ENCODE data around the gene SGIP1. TPM values are rescaled to one million over a fixed set of nuclear protein-coding genes. Genes with fewer than 3 reads are reported as not detected.

Gene SGIP1
- total and polyA plus RNA-seq, 5 donors from 2014 or later = not detected

- H3K4me1 Mint-ChIP-seq = peaks cover 0 to 5% (median 0%) of the 10 kb centered on the region in 4 donors
- H3K4me3 ChIP-seq (ENCODE audit: low read depth, low read length) = no peak overlapping the region
- H3K27me3 Mint-ChIP-seq = peaks cover 17% of the 10 kb centered on the region
- no peaks in the 10 kb centered on the region for H3K4me1 ChIP-seq (ENCODE audit: control insufficient read depth, insufficient read depth, low read length, poor library complexity, severe bottlenecking)
- H3K36me3 Mint-ChIP-seq = no peaks in the 10 kb centered on the region
- H3K27ac ChIP-seq (ENCODE audit: insufficient read depth, low read length, poor library complexity, severe bottlenecking) = no peak overlapping the region
- DNase-seq (no peak), ATAC-seq (ENCODE audit: low read depth in 2 of 2) (no peak)
- peaks cover 0 to 1% (median 0%) of the 10 kb centered on the region in 7 donors for H3K9me3 Mint-ChIP-seq
- no peak overlapping the region for H3K27ac Mint-ChIP-seq
- H3K27me3 ChIP-seq (ENCODE audit: control insufficient read depth, insufficient read depth, low read length) = peaks cover 6% of the 10 kb centered on the region
- H3K4me3 Mint-ChIP-seq = no peak overlapping the region
- no peaks in the 10 kb centered on the region for H3K36me3 ChIP-seq (ENCODE audit: control insufficient read depth, insufficient read depth, low read length)
- no peaks in the 10 kb centered on the region for H3K9me3 ChIP-seq (ENCODE audit: control insufficient read depth in 2 of 2, low read length in 2 of 2)
These were observed 152.5 kb downstream of the SGIP1 start for GRCh38 chr1:66686406-66686805.

DNA sequence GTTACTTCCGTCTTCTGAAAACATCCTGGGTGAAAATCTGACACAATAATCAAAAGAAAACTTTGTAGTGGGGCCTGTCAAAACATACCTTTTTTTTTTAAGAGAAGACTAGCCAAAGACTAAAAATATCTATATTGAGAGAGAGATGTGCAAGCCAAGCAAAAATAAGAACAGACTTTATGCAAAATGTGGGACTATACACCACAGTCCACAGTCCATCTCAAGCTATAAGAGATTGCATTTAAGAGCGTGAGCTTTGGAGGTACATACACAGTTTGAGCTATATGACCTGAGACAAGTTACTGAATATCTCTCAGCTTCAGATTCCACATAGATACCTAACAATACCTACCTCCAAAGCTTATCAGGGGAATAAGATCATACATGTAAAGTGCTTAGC is 153.4 kb downstream of the SGIP1 start:
- no peak overlapping the region for H3K4me3 Mint-ChIP-seq
- no peak for ATAC-seq (ENCODE audit: low read depth in 2 of 2)
- peaks cover 0 to 1% (median 0%) of the 10 kb centered on the region in 7 donors for H3K9me3 Mint-ChIP-seq
- Histone ChIP-seq H3K27ac (ENCODE audit: insufficient read depth, low read length, poor library complexity, severe bottlenecking) (no peak overlapping the region), H3K9me3 (ENCODE audit: control insufficient read depth in 2 of 2, low read length in 2 of 2) (no peaks in the 10 kb centered on the region), H3K4me3 (ENCODE audit: low read depth, low read length) (no peak overlapping the region), H3K36me3 (ENCODE audit: control insufficient read depth, insufficient read depth, low read length) (no peaks in the 10 kb centered on the region), H3K27me3 (ENCODE audit: control insufficient read depth, insufficient read depth, low read length) (peaks cover 6% of the 10 kb centered on the region), H3K4me1 (ENCODE audit: control insufficient read depth, insufficient read depth, low read length, poor library complexity, severe bottlenecking) (no peaks in the 10 kb centered on the region)
- H3K27ac Mint-ChIP-seq = no peak overlapping the region
- no peaks in the 10 kb centered on the region for H3K36me3 Mint-ChIP-seq
- peaks cover 0 to 5% (median 0%) of the 10 kb centered on the region in 4 donors for H3K4me1 Mint-ChIP-seq
- peaks cover 23% of the 10 kb centered on the region for H3K27me3 Mint-ChIP-seq
- DNase-seq = no peak

GRCh38 chr1:66690666-66691381 is 156.9 kb downstream of the SGIP1 start:
- no peak overlapping the region for H3K27ac Mint-ChIP-seq
- peaks cover 33% of the 10 kb centered on the region for H3K27me3 Mint-ChIP-seq
- DNase-seq (no peak), ATAC-seq (ENCODE audit: low read depth in 2 of 2) (no peak)
- Histone ChIP-seq H3K9me3 (ENCODE audit: control insufficient read depth in 2 of 2, low read length in 2 of 2) (no peaks in the 10 kb centered on the region), H3K27ac (ENCODE audit: insufficient read depth, low read length, poor library complexity, severe bottlenecking) (no peak overlapping the region), H3K36me3 (ENCODE audit: control insufficient read depth, insufficient read depth, low read length) (no peaks in the 10 kb centered on the region), H3K27me3 (ENCODE audit: control insufficient read depth, insufficient read depth, low read length) (peaks cover 6% of the 10 kb centered on the region), H3K4me3 (ENCODE audit: low read depth, low read length) (no peak overlapping the region), H3K4me1 (ENCODE audit: control insufficient read depth, insufficient read depth, low read length, poor library complexity, severe bottlenecking) (no peaks in the 10 kb centered on the region)
- H3K9me3 Mint-ChIP-seq = no peaks in the 10 kb centered on the region
- no peak overlapping the region for H3K4me3 Mint-ChIP-seq
- H3K4me1 Mint-ChIP-seq = peaks cover 0 to 5% (median 1%) of the 10 kb centered on the region in 4 donors
- H3K36me3 Mint-ChIP-seq = no peaks in the 10 kb centered on the region

DNA sequence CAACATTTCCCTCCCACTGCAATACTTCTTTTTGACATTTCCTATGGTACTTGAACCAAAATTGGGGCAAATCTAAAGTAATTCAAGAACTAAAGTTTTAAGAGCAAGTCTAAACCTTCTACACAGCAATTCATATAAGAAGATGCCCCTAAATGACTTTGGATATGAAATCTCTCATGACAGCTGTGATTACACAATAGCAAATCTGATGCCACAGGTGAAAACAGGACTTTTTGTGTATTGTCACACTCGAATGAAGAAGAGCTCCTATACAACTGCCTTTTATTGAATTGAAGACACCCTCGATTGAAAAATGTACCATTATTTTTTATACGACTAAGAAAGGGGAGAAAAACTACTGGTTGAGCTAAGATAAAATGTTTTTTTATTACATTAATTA is 158.7 kb downstream of the SGIP1 start:
- Mint-ChIP-seq H3K36me3 (no peaks in the 10 kb centered on the region), H3K4me3 (no peak overlapping the region), H3K27ac (peak overlapping the region in 1 of 3 donors; percentile 22), H3K9me3 (no peaks in the 10 kb centered on the region), H3K4me1 (peaks cover 0 to 2% (median 0%) of the 10 kb centered on the region in 4 donors), H3K27me3 (peaks cover 28% of the 10 kb centered on the region)
- Histone ChIP-seq H3K27ac (ENCODE audit: insufficient read depth, low read length, poor library complexity, severe bottlenecking) (no peak overlapping the region), H3K4me3 (ENCODE audit: low read depth, low read length) (no peak overlapping the region), H3K27me3 (ENCODE audit: control insufficient read depth, insufficient read depth, low read length) (peaks cover 2% of the 10 kb centered on the region), H3K9me3 (ENCODE audit: control insufficient read depth in 2 of 2, low read length in 2 of 2) (no peaks in the 10 kb centered on the region), H3K36me3 (ENCODE audit: control insufficient read depth, insufficient read depth, low read length) (no peaks in the 10 kb centered on the region), H3K4me1 (ENCODE audit: control insufficient read depth, insufficient read depth, low read length, poor library complexity, severe bottlenecking) (no peaks in the 10 kb centered on the region)
- ATAC-seq (ENCODE audit: low read depth in 2 of 2) (no peak), DNase-seq (no peak)

DNA sequence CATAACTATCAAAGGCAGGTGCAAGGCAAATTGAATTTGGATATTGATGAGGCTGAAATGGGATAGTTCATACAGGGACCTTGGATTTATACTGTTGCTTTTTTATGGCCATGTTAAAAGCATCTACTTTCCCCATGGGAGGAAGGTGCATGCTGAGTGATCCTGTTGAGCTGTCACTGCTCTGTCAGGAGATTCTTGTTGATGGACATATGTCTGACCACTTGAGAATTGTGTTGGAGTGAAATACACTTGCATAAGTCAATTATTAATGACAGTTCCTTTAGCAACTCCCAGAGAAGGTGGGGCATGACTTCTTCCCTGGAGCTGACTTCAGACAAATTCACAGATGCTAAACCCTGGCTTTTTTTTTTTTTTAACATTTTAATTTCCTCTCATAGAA is 159.9 kb downstream of the SGIP1 start:
- Histone ChIP-seq H3K27me3 (ENCODE audit: control insufficient read depth, insufficient read depth, low read length) (peaks cover 4% of the 10 kb centered on the region), H3K4me3 (ENCODE audit: low read depth, low read length) (no peak overlapping the region), H3K4me1 (ENCODE audit: control insufficient read depth, insufficient read depth, low read length, poor library complexity, severe bottlenecking) (no peaks in the 10 kb centered on the region), H3K27ac (ENCODE audit: insufficient read depth, low read length, poor library complexity, severe bottlenecking) (no peak overlapping the region), H3K9me3 (ENCODE audit: control insufficient read depth in 2 of 2, low read length in 2 of 2) (no peaks in the 10 kb centered on the region), H3K36me3 (ENCODE audit: control insufficient read depth, insufficient read depth, low read length) (no peaks in the 10 kb centered on the region)
- Mint-ChIP-seq H3K27ac (no peak overlapping the region), H3K4me1 (peaks cover 0 to 2% (median 0%) of the 10 kb centered on the region in 4 donors), H3K4me3 (no peak overlapping the region), H3K27me3 (peaks cover 26% of the 10 kb centered on the region), H3K36me3 (no peaks in the 10 kb centered on the region), H3K9me3 (peaks cover 0 to 2% (median 0%) of the 10 kb centered on the region in 7 donors)
- DNase-seq = no peak
- no peak for ATAC-seq (ENCODE audit: low read depth in 2 of 2)

- H3K9me3 Mint-ChIP-seq = peaks cover 0 to 2% (median 0%) of the 10 kb centered on the region in 7 donors
- H3K27ac ChIP-seq (ENCODE audit: insufficient read depth, low read length, poor library complexity, severe bottlenecking) = no peak overlapping the region
- peaks cover 6% of the 10 kb centered on the region for H3K27me3 ChIP-seq (ENCODE audit: control insufficient read depth, insufficient read depth, low read length)
- no peak overlapping the region for H3K27ac Mint-ChIP-seq
- DNase-seq = no peak
- no peak overlapping the region for H3K4me3 ChIP-seq (ENCODE audit: low read depth, low read length)
- ATAC-seq (ENCODE audit: low read depth in 2 of 2) = no peak
- no peaks in the 10 kb centered on the region for H3K9me3 ChIP-seq (ENCODE audit: control insufficient read depth in 2 of 2, low read length in 2 of 2)
- H3K4me1 ChIP-seq (ENCODE audit: control insufficient read depth, insufficient read depth, low read length, poor library complexity, severe bottlenecking) = no peaks in the 10 kb centered on the region
- no peaks in the 10 kb centered on the region for H3K36me3 ChIP-seq (ENCODE audit: control insufficient read depth, insufficient read depth, low read length)
- peaks cover 26% of the 10 kb centered on the region for H3K27me3 Mint-ChIP-seq
- H3K4me3 Mint-ChIP-seq = no peak overlapping the region
- peaks cover 0 to 2% (median 0%) of the 10 kb centered on the region in 4 donors for H3K4me1 Mint-ChIP-seq
- no peaks in the 10 kb centered on the region for H3K36me3 Mint-ChIP-seq
These were observed 161.2 kb downstream of the SGIP1 start for GRCh38 chr1:66695116-66695515.

DNA sequence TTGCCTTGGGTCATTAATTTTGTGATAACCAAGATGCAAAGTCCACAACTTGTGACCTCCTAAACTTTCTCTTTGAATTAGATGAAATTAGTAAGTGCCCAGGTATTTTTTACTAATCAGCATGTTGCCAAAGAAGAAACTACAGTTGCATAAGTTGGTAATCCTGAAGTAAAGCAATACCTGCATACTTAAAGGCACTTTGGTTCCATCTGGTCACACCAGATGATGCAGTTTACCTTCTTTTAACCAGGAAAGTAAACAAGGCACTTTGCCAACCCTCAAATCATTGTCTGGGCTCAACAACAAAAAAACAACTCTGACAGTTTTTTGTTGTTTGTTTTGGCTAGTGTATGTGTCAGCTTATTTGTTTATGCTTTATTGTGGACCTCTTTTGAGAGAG is 162.8 kb downstream of the SGIP1 start:
- Mint-ChIP-seq H3K9me3 (peaks cover 0 to 2% (median 0%) of the 10 kb centered on the region in 7 donors), H3K36me3 (no peaks in the 10 kb centered on the region), H3K4me3 (no peak overlapping the region), H3K4me1 (peaks cover 0 to 2% (median 0%) of the 10 kb centered on the region in 4 donors), H3K27me3 (peaks cover 24% of the 10 kb centered on the region), H3K27ac (no peak overlapping the region)
- no peak overlapping the region for H3K27ac ChIP-seq (ENCODE audit: insufficient read depth, low read length, poor library complexity, severe bottlenecking)
- peaks cover 4% of the 10 kb centered on the region for H3K27me3 ChIP-seq (ENCODE audit: control insufficient read depth, insufficient read depth, low read length)
- no peaks in the 10 kb centered on the region for H3K9me3 ChIP-seq (ENCODE audit: control insufficient read depth in 2 of 2, low read length in 2 of 2)
- no peaks in the 10 kb centered on the region for H3K4me1 ChIP-seq (ENCODE audit: control insufficient read depth, insufficient read depth, low read length, poor library complexity, severe bottlenecking)
- no peak for DNase-seq
- H3K4me3 ChIP-seq (ENCODE audit: low read depth, low read length) = no peak overlapping the region
- no peak for ATAC-seq (ENCODE audit: low read depth in 2 of 2)
- no peaks in the 10 kb centered on the region for H3K36me3 ChIP-seq (ENCODE audit: control insufficient read depth, insufficient read depth, low read length)

DNA sequence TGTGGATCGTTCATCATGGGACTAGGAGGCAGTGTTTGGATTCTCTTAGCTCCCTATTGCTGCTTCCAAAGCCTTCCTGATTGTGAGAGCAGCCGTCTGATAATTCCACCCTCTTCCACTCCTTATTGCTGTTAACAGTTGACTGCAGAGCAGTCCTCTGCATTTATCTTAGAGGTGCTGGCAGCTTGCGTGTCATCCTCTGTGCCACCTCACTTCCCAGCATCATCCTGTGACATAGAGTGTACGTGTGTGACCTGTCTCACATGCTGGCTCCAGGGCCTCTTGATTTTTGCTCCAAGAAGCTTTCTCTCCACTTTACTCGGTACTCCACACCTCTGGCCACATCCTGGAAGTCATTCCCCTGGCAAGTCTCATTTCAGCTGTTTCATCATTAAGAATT is 165.3 kb downstream of the SGIP1 start:
- Mint-ChIP-seq H3K4me1 (peaks cover 0 to 2% (median 0%) of the 10 kb centered on the region in 4 donors), H3K4me3 (no peak overlapping the region), H3K9me3 (peaks cover 0 to 2% (median 0%) of the 10 kb centered on the region in 7 donors), H3K36me3 (no peaks in the 10 kb centered on the region), H3K27me3 (peaks cover 18% of the 10 kb centered on the region), H3K27ac (no peak overlapping the region)
- H3K9me3 ChIP-seq (ENCODE audit: control insufficient read depth in 2 of 2, low read length in 2 of 2) = no peaks in the 10 kb centered on the region
- ATAC-seq (ENCODE audit: low read depth in 2 of 2) (no peak), DNase-seq (no peak)
- no peak overlapping the region for H3K4me3 ChIP-seq (ENCODE audit: low read depth, low read length)
- H3K27me3 ChIP-seq (ENCODE audit: control insufficient read depth, insufficient read depth, low read length) = peaks cover 8% of the 10 kb centered on the region
- no peaks in the 10 kb centered on the region for H3K4me1 ChIP-seq (ENCODE audit: control insufficient read depth, insufficient read depth, low read length, poor library complexity, severe bottlenecking)
- no peak overlapping the region for H3K27ac ChIP-seq (ENCODE audit: insufficient read depth, low read length, poor library complexity, severe bottlenecking)
- no peaks in the 10 kb centered on the region for H3K36me3 ChIP-seq (ENCODE audit: control insufficient read depth, insufficient read depth, low read length)

Data from CD4-positive, CD25-positive, alpha-beta regulatory T cell (primary cell).